GM19099 (cell line): Measurements from ENCODE around the gene CIB4.

Experiments used
- POLR2A ChIP-seq: IDR thresholded peaks from 3 replicates; pipeline ENCODE4 v1.6.1; 2011; ENCODE audit warnings: low read depth; ENCODE audit not compliant: insufficient read length; ENCODE audit errors: extremely low read depth

CIB4 gene

DNA sequence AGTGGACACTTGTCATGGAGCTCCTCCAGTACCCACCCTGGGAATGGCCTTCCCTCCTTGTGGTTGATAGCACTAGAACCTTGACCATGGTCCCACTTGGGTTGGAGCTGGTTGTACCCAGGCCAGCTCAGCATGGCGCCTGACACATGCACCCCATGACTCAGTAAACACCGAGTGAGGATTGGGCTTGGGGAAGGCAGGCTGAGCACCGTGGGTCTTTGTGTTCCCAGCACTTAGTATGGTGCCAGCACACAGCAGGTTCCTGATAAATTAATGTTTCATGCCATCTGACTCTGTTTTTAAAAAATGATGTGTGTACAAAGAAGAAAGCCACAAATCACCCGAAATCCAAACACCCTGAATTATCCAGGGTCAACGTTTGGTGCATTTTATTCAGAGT lies 69.8 kb downstream of the CIB4 start:
- no peak for TF ChIP-seq POLR2A

DNA sequence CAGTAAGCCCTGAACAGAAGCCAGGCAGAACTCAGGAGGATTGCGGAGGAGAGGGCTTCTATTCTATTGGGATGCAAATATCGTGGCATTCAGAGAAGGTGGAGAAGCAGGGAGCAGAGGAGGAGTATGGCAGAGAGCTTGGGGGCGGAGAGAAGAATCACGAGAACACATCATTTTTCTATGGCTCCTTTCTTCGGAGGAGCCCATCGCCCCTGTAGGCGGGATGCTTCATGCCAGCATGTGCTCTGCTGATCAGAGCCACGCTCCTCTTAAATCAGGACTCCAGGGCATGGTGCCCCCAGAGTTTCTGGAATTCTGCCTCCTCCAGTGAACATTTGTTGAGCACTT lies 71.1 kb downstream of the CIB4 start:
- no peak for TF ChIP-seq POLR2A

DNA sequence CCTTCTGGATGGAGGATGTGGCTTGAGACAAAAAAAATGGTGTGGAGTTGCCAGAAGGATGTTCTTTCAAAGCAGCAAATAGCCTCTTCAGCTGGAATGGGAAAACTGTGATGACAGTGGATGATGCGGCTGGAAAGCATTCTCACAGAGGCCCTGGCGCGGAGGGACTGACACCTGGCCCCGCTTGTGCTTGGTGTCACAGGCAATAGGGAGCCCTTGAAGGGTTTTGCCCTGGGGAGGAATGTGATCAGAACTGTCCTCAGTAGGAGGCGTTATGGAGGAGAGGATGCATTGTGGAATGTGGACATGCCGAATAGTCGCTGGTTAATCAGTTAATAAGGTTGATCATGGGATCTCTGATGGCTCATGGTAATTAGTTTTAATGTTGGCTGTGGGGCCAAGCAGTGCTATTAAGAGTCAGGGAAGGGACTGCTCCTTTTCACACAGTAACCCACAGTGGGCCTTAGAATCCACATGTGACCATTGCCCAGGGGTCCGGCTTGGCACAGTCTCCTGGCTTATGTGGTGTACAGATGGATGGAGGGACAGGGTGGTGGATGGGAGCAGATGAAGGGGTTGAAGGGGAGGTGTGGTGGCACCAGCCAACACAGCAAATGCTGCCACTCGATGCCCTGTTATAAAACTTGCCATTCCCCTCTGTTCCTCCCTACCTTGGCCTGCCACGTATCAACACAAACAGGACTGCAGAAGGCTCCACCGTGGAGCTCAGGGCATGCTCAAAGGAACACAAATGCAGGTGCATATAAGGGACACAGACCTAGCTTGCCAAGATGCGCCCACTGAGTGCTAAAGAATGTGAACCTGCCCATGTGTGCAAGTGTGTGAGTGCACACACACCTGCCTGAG lies 71.7 kb downstream of the CIB4 start:
- TF ChIP-seq POLR2A: no peak

DNA sequence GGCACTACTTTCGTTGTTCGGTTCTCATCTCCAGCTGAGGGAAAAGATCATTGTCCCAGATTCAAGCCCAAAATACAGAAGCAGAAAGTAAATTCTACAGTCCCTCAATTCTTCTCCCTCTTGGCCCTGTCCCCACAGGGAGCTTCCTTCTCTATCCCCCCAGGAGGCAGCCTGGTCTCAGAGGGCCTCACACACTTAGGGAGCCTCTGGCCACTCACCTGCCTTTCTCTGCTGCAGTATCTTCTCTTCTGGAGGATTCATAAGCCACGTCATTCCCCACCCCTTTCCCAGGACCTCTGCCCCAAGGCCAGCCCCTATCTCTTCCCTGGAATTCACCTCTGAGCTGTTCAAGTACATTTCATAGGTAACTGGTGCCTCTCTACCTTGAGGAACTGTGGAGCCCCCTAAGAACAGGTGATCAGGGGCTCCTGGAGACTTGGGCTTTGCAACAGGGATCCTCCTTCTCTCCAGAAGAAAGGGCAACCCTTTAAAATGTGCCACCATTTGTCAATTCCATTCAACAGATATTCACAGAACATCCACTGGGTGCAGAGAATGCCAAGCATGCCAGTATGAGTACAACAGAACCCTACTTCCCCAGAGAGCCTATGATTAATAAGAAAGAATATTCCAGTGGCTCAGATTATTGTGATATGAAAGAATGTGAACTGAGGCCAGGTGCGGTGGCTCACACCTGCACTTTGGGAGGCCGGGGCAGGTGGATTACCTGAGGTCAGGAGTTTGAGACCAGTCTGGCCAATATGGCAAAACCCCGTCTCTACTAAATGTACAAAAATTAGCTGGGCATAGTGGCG lies 72.9 kb downstream of the CIB4 start:
- TF ChIP-seq POLR2A: no peak

DNA sequence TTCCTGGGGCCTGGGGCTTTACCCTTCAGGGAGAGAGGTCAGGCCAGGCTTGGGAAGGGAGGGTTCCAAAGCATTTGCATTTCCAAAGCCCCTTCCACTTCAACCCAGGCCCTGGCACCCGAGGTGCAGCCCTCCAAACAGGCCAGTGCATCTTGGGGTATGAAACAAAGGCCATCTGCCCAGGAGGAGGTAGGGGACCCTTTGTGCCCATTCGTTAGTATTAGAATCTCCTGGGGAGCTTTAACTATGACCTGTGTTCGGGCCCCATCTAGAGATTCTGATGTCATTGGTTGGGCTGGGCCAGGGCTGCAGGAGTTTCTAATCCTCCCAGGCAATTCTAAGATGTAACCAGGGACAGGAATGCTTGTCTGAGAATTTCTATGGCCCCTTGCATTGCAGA lies 73.6 kb downstream of the CIB4 start:
- TF ChIP-seq POLR2A: no peak

DNA sequence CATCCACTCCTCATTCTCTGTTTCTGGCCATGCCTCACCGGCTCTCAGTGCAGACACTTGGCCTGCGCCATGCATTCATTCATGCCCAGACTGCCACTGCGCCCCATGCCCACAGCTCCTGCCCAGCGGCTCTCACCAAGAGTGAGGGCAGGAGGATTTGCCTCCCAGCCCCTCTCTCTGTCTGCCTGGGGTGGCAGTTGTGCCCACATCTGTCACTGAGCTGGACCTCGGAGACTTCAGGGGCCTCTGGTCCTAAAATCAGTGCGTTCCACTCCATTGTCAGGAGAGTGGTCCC lies 75.1 kb downstream of the CIB4 start:
- TF ChIP-seq POLR2A: no peak

DNA sequence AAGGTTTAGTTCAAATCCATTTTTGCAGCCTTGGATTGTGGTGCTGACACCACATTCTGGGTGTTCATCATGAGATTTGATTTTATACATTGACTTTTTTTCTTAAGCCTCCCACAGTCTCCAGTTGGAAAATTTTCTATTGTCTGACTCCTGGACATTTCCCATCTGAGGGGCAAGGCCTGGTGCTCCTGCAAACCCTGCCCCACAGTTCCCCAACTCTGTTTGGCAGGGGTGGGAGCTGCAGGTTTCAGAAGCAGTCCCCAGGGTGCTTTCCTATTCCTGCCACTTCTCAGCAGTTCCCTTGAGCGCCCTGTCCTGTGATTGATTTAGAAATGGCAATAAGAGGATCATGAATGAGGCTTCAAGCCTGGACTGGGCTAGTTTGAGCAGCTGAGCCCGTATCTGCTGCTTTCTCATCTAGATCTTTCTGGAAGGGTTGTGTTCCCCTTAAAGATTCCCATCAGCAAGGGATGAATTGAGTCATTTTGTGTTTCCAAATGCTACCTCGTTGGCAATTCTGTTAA lies 77.0 kb downstream of the CIB4 start:
- TF ChIP-seq POLR2A: no peak

DNA sequence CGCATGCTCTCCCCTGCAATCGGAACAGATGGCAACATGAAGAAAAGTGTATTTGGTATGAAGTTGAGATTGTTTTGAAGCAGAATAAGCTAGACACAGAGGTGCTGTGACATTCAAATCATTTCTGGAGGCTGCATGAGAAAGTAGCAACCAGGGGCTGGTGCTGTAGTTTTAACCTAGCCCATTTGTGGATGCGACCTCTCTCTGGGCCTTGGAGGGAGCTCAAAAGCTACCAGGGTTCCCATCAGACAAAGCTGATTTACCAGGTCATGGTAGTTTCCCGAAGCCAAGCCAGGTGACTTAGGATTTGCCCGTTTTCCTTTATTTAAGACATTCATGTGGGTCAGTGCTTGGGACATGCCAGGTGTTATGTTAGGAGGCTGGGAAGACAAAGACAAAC lies 77.5 kb downstream of the CIB4 start:
- no peak for TF ChIP-seq POLR2A

DNA sequence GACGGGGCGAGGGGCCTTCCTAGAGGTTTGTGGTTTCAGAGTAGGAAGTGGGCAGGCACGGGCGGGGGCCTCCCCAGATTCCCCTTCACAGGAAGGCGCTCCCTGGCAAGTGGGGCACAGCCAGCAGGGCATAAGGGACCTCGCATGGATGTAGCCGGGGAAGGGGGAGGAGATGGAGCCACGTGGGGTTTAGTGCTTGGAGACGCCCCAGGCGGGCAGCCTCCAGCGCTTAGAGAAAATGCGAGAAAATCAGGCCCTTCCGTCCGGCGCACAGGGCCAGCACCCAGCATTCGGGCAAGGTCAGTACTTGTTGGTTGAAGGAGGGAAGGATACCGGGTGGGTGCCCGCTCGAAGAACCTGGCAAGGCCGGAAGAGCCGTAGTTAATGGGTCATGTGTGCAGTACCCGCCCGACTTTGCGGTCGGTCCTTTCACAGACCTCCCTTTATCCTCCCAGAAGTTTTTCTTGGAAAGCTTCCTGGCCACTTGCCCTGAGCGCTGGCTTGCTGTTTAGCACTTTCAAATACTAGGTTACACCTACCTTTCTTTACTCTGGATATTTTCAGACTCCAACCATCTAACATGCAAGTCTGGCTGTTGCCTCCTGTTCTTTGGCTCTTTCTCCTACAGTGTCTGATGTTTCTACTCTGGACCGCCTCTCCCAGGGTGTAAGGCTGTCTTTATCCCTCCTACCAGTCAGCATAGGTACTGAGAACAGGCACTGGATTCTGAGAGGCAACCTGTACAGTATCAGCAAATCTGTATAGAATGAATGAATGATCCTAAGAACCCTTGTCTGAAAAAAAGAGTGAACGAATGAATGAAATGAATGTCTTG lies 78.1 kb downstream of the CIB4 start:
- no peak for TF ChIP-seq POLR2A

DNA sequence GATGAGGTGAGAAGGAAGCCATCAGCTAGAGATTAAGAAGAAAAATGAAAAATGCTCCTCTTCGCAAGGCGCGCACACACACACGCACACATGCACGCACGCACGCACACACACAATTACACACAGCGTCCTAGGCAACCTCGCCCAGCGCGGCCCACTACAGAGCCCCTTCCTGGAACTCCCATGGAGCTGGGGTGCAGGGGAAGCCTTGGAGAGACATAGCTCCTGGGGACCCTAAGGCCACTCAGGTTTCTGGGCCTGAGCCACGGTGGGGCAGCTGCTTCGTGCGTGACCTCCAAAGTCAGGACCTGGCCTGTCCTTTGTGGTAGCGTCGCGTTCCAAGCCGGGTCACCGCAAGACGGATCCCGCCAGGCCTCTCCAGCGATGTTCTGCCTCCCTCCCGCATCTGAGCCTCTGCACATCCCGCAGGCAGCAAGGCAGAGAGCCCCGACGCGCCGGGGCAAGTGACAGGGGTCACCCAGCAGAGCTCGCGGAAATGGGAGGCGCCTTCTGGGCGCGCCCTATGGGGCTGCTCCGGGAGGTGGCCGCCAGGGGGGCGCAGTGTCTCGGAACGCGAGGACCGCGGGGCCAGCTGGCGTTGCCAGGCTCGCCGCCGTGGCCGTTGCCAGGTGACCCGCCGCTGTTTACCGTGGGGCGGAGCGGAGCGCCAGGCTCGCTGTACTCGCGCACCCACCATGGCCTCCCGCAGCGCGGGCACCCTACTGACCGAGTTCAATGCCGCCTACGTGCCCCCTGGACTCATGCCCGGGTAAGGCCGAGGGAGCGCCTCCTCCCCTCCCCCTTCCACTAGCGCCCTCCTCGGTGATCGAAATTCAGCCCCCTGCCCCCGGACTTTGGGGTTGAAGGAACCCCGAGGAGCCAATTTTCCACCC lies 79.0 kb downstream of the CIB4 start:
- TF ChIP-seq POLR2A: no peak

DNA sequence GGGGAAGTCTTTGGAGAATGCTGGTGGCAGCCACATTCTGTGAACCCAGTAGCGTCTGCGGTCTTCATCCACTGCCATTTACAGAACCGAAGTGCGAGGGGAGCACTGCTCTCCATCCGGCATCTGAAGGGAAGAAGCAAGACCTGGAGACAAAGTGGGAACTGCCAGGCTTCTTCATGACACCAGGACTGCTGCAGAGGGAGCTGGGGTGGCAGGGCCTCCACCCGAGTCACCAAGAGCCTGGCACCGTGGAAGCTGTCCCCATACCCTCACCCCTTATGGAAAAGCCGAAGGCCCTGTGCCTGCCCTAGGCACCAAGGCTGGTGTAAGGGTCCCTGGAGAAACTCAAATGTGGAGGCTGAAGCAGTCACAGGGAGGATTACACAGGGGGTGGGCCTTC lies 79.8 kb downstream of the CIB4 start:
- TF ChIP-seq POLR2A: no peak

DNA sequence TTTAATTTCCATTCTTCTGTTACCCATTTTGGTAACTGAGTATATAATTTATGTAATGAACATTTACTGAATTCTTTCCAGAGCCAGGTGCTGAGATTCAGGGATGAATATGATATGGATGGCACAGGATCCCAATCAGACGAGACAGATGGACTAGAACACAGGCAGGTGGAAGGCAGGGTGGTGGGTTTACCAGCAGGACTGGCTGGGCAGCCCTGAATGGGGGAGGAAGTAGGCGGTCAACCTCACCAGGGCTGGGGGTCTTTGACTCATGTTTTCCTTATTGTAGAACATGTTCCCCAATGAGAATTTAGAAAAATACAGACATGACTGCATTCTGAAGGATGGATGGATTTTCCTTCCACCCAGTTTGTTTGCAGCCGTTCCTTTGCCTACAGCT lies 80.3 kb downstream of the CIB4 start:
- no peak for TF ChIP-seq POLR2A

DNA sequence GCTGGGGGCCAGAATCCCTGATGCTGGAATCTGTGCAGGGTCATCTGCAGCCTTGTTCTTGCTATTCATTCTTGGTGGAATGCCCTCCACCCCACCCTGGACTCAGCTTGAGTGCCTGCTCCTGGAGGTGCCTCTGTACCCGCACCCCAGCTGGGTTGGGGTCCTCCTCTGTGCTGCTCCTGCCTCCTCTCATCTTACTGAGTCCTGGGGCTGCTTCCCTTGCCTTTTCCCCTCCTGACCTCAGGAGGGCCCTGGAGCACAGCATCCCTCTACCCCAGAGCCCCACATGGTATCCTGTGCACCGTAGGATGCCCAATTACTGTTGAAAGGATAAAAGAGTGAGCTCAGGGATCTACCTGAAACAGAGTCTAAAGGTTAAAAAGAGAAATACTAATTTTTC lies 81.6 kb downstream of the CIB4 start:
- TF ChIP-seq POLR2A: no peak

DNA sequence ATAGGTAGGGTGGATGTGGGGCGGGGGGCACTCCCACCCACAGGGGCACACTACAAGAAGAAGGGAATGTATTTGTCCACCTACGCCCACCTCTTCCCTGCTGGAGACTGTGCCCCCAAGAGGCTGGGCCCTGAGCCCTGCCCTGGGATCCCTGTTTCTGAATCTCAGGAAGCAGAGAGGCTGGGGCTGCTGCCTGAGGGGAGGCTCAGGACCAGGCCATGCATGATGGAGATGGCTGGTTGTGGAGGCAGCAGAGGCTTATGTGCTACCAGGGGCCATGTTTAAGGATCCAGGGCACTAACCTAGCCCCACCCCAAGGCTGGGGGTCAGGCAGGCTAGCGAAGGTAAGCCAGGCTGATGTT lies 82.1 kb downstream of the CIB4 start:
- TF ChIP-seq POLR2A: no peak
